ENCODE measurements around the gene LMNTD1.

- TF ChIP-seq CEBPB (IDR thresholded peaks at IDR 0.05), result no peak
- TF ChIP-seq MAX (IDR thresholded peaks at IDR 0.05), result no peak
- TF ChIP-seq YY1 (IDR thresholded peaks at IDR 0.05; ENCODE audit: low read depth), result no peak
- TF ChIP-seq TEAD4 (IDR thresholded peaks at IDR 0.05), result no peak
These were observed 26.3 kb downstream of the LMNTD1 start for GRCh38 chr12:25526778-25527177.
